Neutrophil (primary cell): ENCODE results near the gene HDGFL2.

Source experiments
- H3K27ac ChIP-seq: fragments of 200-600 bp; sonication (generic); 2 replicates; pipeline ENCODE4 v1.5.1; 2016; ENCODE audit warnings: mild to moderate bottlenecking, moderate library complexity
- H3K27me3 ChIP-seq: fragments of 200-600 bp; sonication (generic); 2 replicates; pipeline ENCODE4 v1.6.0; 2016; ENCODE audit warnings: mild to moderate bottlenecking
- H3K36me3 ChIP-seq: fragments of 200-600 bp; sonication (generic); 2 replicates; pipeline ENCODE4 v1.5.1; 2017
- H3K4me1 ChIP-seq, 2 experiments: fragments of 200-600 bp in 1 of 2; sonication (generic) in 1 of 2; 1 replicate in 1 of 2; 2 replicates in 1 of 2; pipeline versions ENCODE4 v1.5.1 to v1.6.1; 2013 to 2016; ENCODE audit warnings: low read depth in 1 of 2, low read length in 1 of 2, mild to moderate bottlenecking in 1 of 2, moderate library complexity in 1 of 2; ENCODE audit not compliant: control insufficient read depth in 1 of 2, insufficient read depth in 1 of 2
- H3K4me3 ChIP-seq, 2 experiments: fragments of 200-600 bp in 1 of 2; sonication (generic) in 1 of 2; 1 replicate in 1 of 2; 2 replicates in 1 of 2; pipeline ENCODE4 v1.5.1; 2013 to 2016; ENCODE audit warnings: low read depth in 1 of 2, low read length in 1 of 2, mild to moderate bottlenecking in 1 of 2, moderate library complexity in 1 of 2
- H3K9me3 ChIP-seq: fragments of 200-600 bp; sonication (generic); 2 replicates; pipeline ENCODE4 v1.5.1; 2016
- CTCF ChIP-seq: fragments of 200-600 bp; sonication (generic); IDR thresholded peaks from 2 replicates; pipeline ENCODE4 v1.5.1; 2016; ENCODE audit warnings: antibody characterized with exemption

The HDGFL2 gene

DNA sequence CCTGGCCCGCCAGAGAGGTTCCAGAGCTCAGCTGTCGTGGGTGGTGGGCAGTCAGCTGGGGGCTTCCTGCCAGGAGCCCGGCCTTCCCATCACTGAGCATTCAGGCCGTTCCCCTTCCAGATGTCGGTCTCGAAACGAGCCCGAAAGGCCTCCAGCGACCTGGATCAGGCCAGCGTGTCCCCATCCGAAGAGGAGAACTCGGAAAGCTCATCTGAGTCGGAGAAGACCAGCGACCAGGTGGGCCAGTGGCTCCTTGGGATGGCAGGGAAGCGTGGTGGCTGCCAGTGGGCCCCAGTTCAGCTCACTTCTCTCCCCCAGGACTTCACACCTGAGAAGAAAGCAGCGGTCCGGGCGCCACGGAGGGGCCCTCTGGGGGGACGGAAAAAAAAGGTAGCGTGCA, 19.3 kb downstream of the HDGFL2 start:
- Histone ChIP-seq H3K36me3 (peaks cover 77% of the 10 kb centered on the region), H3K9me3 (no peaks in the 10 kb centered on the region), H3K4me1 (no peaks in the 10 kb centered on the region), H3K27ac (no peak overlapping the region), H3K4me3 (no peak overlapping the region), H3K27me3 (no peaks in the 10 kb centered on the region)
- TF ChIP-seq CTCF, result no peak

DNA sequence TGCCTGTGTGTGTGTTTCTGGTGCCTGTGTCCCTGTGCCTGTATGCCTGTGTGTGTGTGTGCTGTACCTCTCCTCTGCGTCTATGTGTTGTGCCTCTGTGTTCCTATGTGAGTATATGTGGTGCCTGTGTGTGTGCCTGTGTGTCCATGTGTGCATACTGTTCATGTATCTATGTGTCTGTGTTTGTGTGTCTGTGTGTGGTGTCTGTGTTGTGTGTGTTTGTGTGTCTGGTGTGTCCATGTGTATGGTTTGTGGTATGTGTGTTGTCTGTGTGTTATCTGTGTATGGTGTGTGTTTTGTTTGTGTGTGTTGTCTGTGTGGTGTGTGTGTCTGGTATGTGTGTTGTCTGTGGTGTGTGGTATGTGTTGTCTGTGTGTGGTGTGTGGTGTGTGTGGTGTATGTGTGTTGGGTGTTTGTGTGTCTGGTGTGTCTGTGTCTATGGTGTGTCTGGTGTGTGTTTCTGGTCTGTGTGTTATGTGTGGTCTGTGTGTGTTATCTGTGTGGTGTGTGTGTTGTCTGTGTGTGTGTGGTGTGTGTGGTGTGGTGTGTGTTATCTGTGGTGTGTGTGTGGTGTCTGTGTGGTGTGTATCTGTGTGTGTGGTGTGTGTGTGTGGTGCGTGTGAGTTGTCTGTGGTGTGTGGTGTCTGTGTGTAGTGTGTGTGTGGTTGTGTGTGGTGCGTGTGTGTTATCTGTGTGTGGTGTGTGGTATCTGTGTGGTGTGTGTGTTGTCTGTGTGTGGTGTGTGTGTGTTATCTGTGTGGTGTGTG, 20.4 kb downstream of the HDGFL2 start:
- TF ChIP-seq CTCF, result no peak
- Histone ChIP-seq H3K27ac (no peak overlapping the region), H3K36me3 (peaks cover 77% of the 10 kb centered on the region), H3K4me1 (no peaks in the 10 kb centered on the region), H3K27me3 (no peaks in the 10 kb centered on the region), H3K4me3 (no peak overlapping the region), H3K9me3 (no peaks in the 10 kb centered on the region)

GRCh38 chr19:4493104-4493928, 21.2 kb downstream of the HDGFL2 start:
- Histone ChIP-seq H3K4me3 (no peak overlapping the region), H3K4me1 (no peaks in the 10 kb centered on the region), H3K9me3 (no peaks in the 10 kb centered on the region), H3K27ac (no peak overlapping the region), H3K36me3 (peaks cover 82% of the 10 kb centered on the region), H3K27me3 (no peaks in the 10 kb centered on the region)
- no peak for TF ChIP-seq CTCF

- no peak for TF ChIP-seq CTCF
- no peaks in the 10 kb centered on the region for H3K27me3 ChIP-seq
- no peaks in the 10 kb centered on the region for H3K9me3 ChIP-seq
- H3K36me3 ChIP-seq, result peaks cover 82% of the 10 kb centered on the region
- H3K27ac ChIP-seq, result no peak overlapping the region
- no peak overlapping the region for H3K4me3 ChIP-seq
- no peaks in the 10 kb centered on the region for H3K4me1 ChIP-seq
Observed at GRCh38 chr19:4493929-4494690, 22.0 kb downstream of the HDGFL2 start.

DNA sequence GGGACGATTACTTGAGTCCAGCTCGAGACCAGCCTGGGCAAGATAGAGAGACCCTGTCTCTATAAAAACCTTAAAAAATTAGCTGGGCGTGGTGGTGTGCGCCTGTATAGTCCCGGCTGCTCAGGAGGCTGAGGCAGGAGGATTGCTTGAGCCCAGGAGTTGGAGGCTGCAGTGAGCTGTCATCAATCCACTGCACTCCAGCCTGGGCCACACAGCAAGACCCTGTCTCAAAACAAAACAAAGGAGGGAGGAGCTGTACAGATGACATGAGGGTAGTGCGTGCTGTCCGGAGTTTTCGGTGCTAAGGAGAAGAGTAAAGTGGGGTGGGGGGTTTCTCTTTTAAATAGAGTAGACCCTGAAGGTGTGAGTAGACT, 22.6 kb downstream of the HDGFL2 start:
- Histone ChIP-seq H3K27ac (no peak overlapping the region), H3K36me3 (peaks cover 82% of the 10 kb centered on the region), H3K4me3 (no peak overlapping the region), H3K9me3 (no peaks in the 10 kb centered on the region), H3K27me3 (no peaks in the 10 kb centered on the region), H3K4me1 (no peaks in the 10 kb centered on the region)
- TF ChIP-seq CTCF, result no peak
